ENCODE results near the gene NTMT1.

The NTMT1 gene

GRCh38 chr9:129682381-129682780 lies 56.4 kb downstream of the NTMT1 start:
- no peak for DNase-seq

DNA sequence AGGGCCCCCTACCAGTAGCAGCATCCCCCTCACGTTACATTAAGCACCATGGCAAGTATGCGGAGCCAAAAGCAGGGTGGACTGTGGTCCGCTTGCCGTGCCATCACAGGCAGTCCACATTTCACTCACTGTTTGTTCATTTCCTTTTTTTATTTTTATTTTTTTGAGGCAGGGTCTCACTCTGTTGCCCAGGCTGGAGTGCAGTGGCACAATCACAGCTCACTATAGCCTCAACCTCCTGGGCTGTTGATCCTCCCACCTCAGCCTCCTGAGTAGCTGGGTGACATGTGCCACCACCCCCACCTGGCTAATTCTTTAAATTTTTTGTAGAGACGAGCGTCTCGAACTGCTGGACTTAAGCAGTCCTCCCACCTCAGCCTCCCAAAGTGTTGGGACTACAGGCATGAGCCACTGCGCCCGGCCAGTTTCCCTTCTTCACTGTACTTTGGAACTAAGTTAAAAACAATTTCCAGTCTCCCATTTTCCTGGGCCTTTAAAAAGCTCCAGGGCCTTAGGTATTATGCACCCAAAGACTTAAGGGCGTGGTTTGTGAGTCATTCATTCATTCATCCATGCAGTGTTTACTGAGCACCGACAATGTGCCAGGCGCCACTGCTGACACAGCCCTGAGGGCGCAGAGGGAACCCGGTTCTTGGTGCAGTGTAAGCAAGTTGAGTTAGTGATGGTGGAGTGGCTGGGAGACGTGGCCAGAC lies 59.4 kb downstream of the NTMT1 start:
- DNase-seq = no peak
